Immature natural killer cell (primary cell): ENCODE measurements around the gene ARG2. TPM values are rescaled to one million over a fixed set of nuclear protein-coding genes. Genes with fewer than 3 reads are reported as not detected.
A peak's percentile ranks its signal among the peaks of the same experiment; 100 is the strongest.

ENCODE experiments used
- DNase-seq, 3 donors: peaks; one replicate each; pipeline ENCODE4 v3.0.0; 2022; ENCODE audit warnings: mixed read lengths in 1 of 3
- H3K27ac Mint-ChIP-seq, 6 donors: one replicate each; pipeline ENCODE4 v1.8.0; 2020; ENCODE audit warnings: mixed read lengths in 6 of 6, mild to moderate bottlenecking in 5 of 6, inconsistent platforms in 4 of 6, moderate library complexity in 3 of 6
- H3K27me3 Mint-ChIP-seq, 3 donors: one replicate each; pipeline ENCODE4 v1.8.0; 2020 to 2021; ENCODE audit warnings: low read depth in 3 of 3, mild to moderate bottlenecking in 3 of 3, mixed read lengths in 3 of 3, moderate library complexity in 3 of 3, inconsistent platforms in 1 of 3
- H3K36me3 Mint-ChIP-seq, 3 donors: one replicate each; pipeline ENCODE4 v1.8.0; 2020; ENCODE audit warnings: mixed read lengths in 3 of 3, inconsistent platforms in 2 of 3, mild to moderate bottlenecking in 2 of 3
- H3K4me1 Mint-ChIP-seq, 2 donors: one replicate each; pipeline ENCODE4 v1.8.0; 2020; ENCODE audit warnings: inconsistent platforms in 2 of 2, mild to moderate bottlenecking in 2 of 2, mixed read lengths in 2 of 2, moderate library complexity in 1 of 2
- H3K4me3 Mint-ChIP-seq, 5 donors: one replicate each; pipeline ENCODE4 v1.8.0; 2020; ENCODE audit warnings: mild to moderate bottlenecking in 5 of 5, mixed read lengths in 5 of 5, inconsistent platforms in 3 of 5, moderate library complexity in 3 of 5
- H3K9me3 Mint-ChIP-seq, 6 donors: one replicate each; pipeline ENCODE4 v1.8.0; 2020; ENCODE audit warnings: mild to moderate bottlenecking in 6 of 6, mixed read lengths in 6 of 6, inconsistent platforms in 4 of 6, moderate library complexity in 3 of 6
- polyA plus RNA-seq, 3 donors: library from polyadenylated mRNA; unstranded; fragments of 300-500 nt; fragmentation: Illumina TruSeq; gene quantifications; one replicate each; pipeline ENCODE4 v1.2.3, GENCODE V29; 2021

ARG2 gene
- 1 to 10 TPM in 2 of 3 donors, under 1 TPM in 1; 0.41 to 2.0 (median 1.8) TPM for polyA plus RNA-seq

- peak within 1 kb of the TSS; percentile 85 to 93 (median 88) for H3K4me3 Mint-ChIP-seq
- H3K27me3 Mint-ChIP-seq: peaks cover 4 to 15% (median 8%) of the 10 kb centered on the region in 3 donors
- no peaks in the 10 kb centered on the region for H3K9me3 Mint-ChIP-seq
- H3K4me1 Mint-ChIP-seq: peaks cover 21 to 25% of the 10 kb centered on the region in 2 donors
- no peaks in the 10 kb centered on the region for H3K36me3 Mint-ChIP-seq
- peak; percentile 94 to 95 (median 95) for DNase-seq
- peak within 1 kb of the TSS; percentile 81 to 98 (median 94) for H3K27ac Mint-ChIP-seq
Measured at GRCh38 chr14:67619446-67620216, at the start of gene ARG2. ARG2 (plus strand) TSS chr14:67619920; CDS start chr14:67619978, 58 bp downstream.

- Mint-ChIP-seq H3K36me3 (no peaks in the 10 kb centered on the region), H3K4me3 (no peak overlapping the region), H3K4me1 (peaks cover 1 to 11% of the 10 kb centered on the region in 2 donors), H3K27me3 (peaks cover 2 to 4% (median 2%) of the 10 kb centered on the region in 3 donors), H3K9me3 (no peaks in the 10 kb centered on the region), H3K27ac (no peak overlapping the region)
- DNase-seq: no peak
Measured at GRCh38 chr14:67570453-67570852, 49.3 kb upstream of the ARG2 start.

GRCh38 chr14:67571275-67571990, 48.3 kb upstream of the ARG2 start:
- Mint-ChIP-seq H3K27me3 (peaks cover 2 to 6% (median 2%) of the 10 kb centered on the region in 3 donors), H3K9me3 (no peaks in the 10 kb centered on the region), H3K36me3 (no peaks in the 10 kb centered on the region), H3K27ac (no peak overlapping the region), H3K4me3 (no peak overlapping the region), H3K4me1 (peaks cover 1 to 11% of the 10 kb centered on the region in 2 donors)
- peak; percentile 60 to 69 (median 63) for DNase-seq

GRCh38 chr14:67571991-67572323, 47.8 kb upstream of the ARG2 start:
- no peak for DNase-seq
- H3K36me3 Mint-ChIP-seq: no peaks in the 10 kb centered on the region
- peaks cover 1 to 11% of the 10 kb centered on the region in 2 donors for H3K4me1 Mint-ChIP-seq

GRCh38 chr14:67572608-67573007, 47.1 kb upstream of the ARG2 start:
- H3K36me3 Mint-ChIP-seq: no peaks in the 10 kb centered on the region

More at GRCh38 chr14:67571991-67572323, 47.8 kb upstream of the ARG2 start:
- Mint-ChIP-seq H3K27ac (no peak overlapping the region), H3K9me3 (no peaks in the 10 kb centered on the region), H3K27me3 (peaks cover 2 to 6% (median 3%) of the 10 kb centered on the region in 3 donors), H3K4me3 (no peak overlapping the region)

GRCh38 chr14:67573228-67574010, 46.3 kb upstream of the ARG2 start:
- H3K27me3 Mint-ChIP-seq: peaks cover 0 to 2% (median 1%) of the 10 kb centered on the region in 3 donors
- no peaks in the 10 kb centered on the region for H3K36me3 Mint-ChIP-seq

More at GRCh38 chr14:67572608-67573007, 47.1 kb upstream of the ARG2 start:
- peaks cover 1 to 11% of the 10 kb centered on the region in 2 donors for H3K4me1 Mint-ChIP-seq
- H3K27me3 Mint-ChIP-seq: peaks cover 0 to 3% (median 2%) of the 10 kb centered on the region in 3 donors
- DNase-seq: no peak
- no peak overlapping the region for H3K4me3 Mint-ChIP-seq
- H3K9me3 Mint-ChIP-seq: no peaks in the 10 kb centered on the region
- no peak overlapping the region for H3K27ac Mint-ChIP-seq

GRCh38 chr14:67574156-67574555, 45.6 kb upstream of the ARG2 start:
- DNase-seq: no peak

More at GRCh38 chr14:67573228-67574010, 46.3 kb upstream of the ARG2 start:
- no peak overlapping the region for H3K27ac Mint-ChIP-seq
- H3K4me3 Mint-ChIP-seq: no peak overlapping the region
- peaks cover 1 to 11% of the 10 kb centered on the region in 2 donors for H3K4me1 Mint-ChIP-seq
- no peaks in the 10 kb centered on the region for H3K9me3 Mint-ChIP-seq
- no peak for DNase-seq

GRCh38 chr14:67574806-67575205, 44.9 kb upstream of the ARG2 start:
- Mint-ChIP-seq H3K4me3 (no peak overlapping the region), H3K27me3 (peaks cover 1 to 2% (median 2%) of the 10 kb centered on the region in 3 donors), H3K27ac (no peak overlapping the region), H3K9me3 (no peaks in the 10 kb centered on the region), H3K4me1 (peaks cover 1 to 11% of the 10 kb centered on the region in 2 donors), H3K36me3 (no peaks in the 10 kb centered on the region)
- DNase-seq: no peak

More at GRCh38 chr14:67574156-67574555, 45.6 kb upstream of the ARG2 start:
- Mint-ChIP-seq H3K36me3 (no peaks in the 10 kb centered on the region), H3K4me3 (no peak overlapping the region), H3K27ac (no peak overlapping the region), H3K9me3 (no peaks in the 10 kb centered on the region), H3K4me1 (peaks cover 1 to 11% of the 10 kb centered on the region in 2 donors), H3K27me3 (peaks cover 1 to 2% (median 1%) of the 10 kb centered on the region in 3 donors)

GRCh38 chr14:67575684-67576083, 44.0 kb upstream of the ARG2 start:
- H3K9me3 Mint-ChIP-seq: no peaks in the 10 kb centered on the region
- no peak for DNase-seq
- H3K4me3 Mint-ChIP-seq: no peak overlapping the region
- H3K27me3 Mint-ChIP-seq: peaks cover 1 to 2% (median 2%) of the 10 kb centered on the region in 3 donors
- no peaks in the 10 kb centered on the region for H3K36me3 Mint-ChIP-seq
- H3K4me1 Mint-ChIP-seq: peaks cover 0 to 6% of the 10 kb centered on the region in 2 donors
- H3K27ac Mint-ChIP-seq: no peak overlapping the region

- Mint-ChIP-seq H3K27me3 (peaks cover 1 to 2% (median 2%) of the 10 kb centered on the region in 3 donors), H3K4me1 (no peaks in the 10 kb centered on the region), H3K27ac (no peak overlapping the region), H3K9me3 (no peaks in the 10 kb centered on the region), H3K36me3 (no peaks in the 10 kb centered on the region), H3K4me3 (no peak overlapping the region)
- DNase-seq: no peak
Measured at GRCh38 chr14:67576216-67576955, 43.3 kb upstream of the ARG2 start.

GRCh38 chr14:67577181-67577808, 42.4 kb upstream of the ARG2 start:
- Mint-ChIP-seq H3K27me3 (peaks cover 1 to 2% (median 2%) of the 10 kb centered on the region in 3 donors), H3K4me1 (no peaks in the 10 kb centered on the region), H3K9me3 (no peaks in the 10 kb centered on the region), H3K27ac (no peak overlapping the region), H3K4me3 (no peak overlapping the region), H3K36me3 (no peaks in the 10 kb centered on the region)
- DNase-seq: no peak

GRCh38 chr14:67577909-67578749, 41.6 kb upstream of the ARG2 start:
- Mint-ChIP-seq H3K27me3 (peaks cover 1 to 2% (median 2%) of the 10 kb centered on the region in 3 donors), H3K27ac (no peak overlapping the region), H3K9me3 (no peaks in the 10 kb centered on the region), H3K36me3 (no peaks in the 10 kb centered on the region), H3K4me1 (no peaks in the 10 kb centered on the region), H3K4me3 (no peak overlapping the region)
- DNase-seq: no peak
